K562 (cell line): Measurements from ENCODE around the gene HYAL4. TPM values are rescaled to one million over a fixed set of nuclear protein-coding genes. Genes with fewer than 3 reads are reported as not detected.

Experiments used
- CEBPG ChIP-seq, 3 experiments: fragments of 200-800 bp in 1 of 3; sonication (Bioruptor generic) in 1 of 3; sonication (generic) in 1 of 3; formaldehyde crosslinking in 1 of 3; IDR thresholded peaks in 2 of 3; conservative IDR thresholded peaks in 1 of 3; 2 replicates each; pipeline versions ENCODE4 v1.6.1 to v1.8.0; 2016 to 2022; ENCODE audit warnings: missing compliant biosample characterization in 2 of 3, missing genetic modification characterization in 2 of 3, mild to moderate bottlenecking in 1 of 3, missing genetic modification reagents in 1 of 3
- DDX20 ChIP-seq: fragments of 450-650 bp; IDR thresholded peaks from 2 replicates; pipeline ENCODE4 v1.6.1; 2016; ENCODE audit warnings: missing genetic modification characterization, low read depth, mild to moderate bottlenecking, missing compliant biosample characterization, moderate library complexity
- MAFK ChIP-seq: IDR thresholded peaks from 2 replicates; pipeline ENCODE4 v1.6.1; 2011; ENCODE audit warnings: low read length, improper control_type of control experiment
- PBX2 ChIP-seq, 2 experiments: IDR thresholded peaks in 1 of 2; conservative IDR thresholded peaks in 1 of 2; 2 replicates each; pipeline ENCODE4 v1.6.1; 2016; ENCODE audit warnings: low read depth in 2 of 2, mild to moderate bottlenecking in 1 of 2, missing compliant biosample characterization in 1 of 2, missing genetic modification characterization in 1 of 2, moderate library complexity in 1 of 2
- RAD21 ChIP-seq, 2 experiments: fragments of 250-450 bp in 1 of 2; fragments of 450-650 bp in 1 of 2; sonication (Bioruptor Pico) in 1 of 2; formaldehyde crosslinking in 1 of 2; IDR thresholded peaks in 1 of 2; conservative IDR thresholded peaks in 1 of 2; 2 replicates each; pipeline versions ENCODE4 v1.4.0 to v1.8.0; 2020 to 2022; ENCODE audit warnings: mild to moderate bottlenecking in 2 of 2, moderate library complexity in 1 of 2
- SMARCA4 ChIP-seq: fragments of 450-650 bp; IDR thresholded peaks from 2 replicates; pipeline ENCODE4 v1.6.1; 2016
- ZNF143 ChIP-seq: sonication (generic); formaldehyde crosslinking; IDR thresholded peaks from 2 replicates; pipeline ENCODE4 v1.9.0; 2022; ENCODE audit warnings: mild to moderate bottlenecking, missing genetic modification reagents
- ZNF316 ChIP-seq: fragments of 450-650 bp; IDR thresholded peaks from 2 replicates; pipeline ENCODE4 v1.6.1; 2016
- polyA plus RNA-seq, 8 experiments: library from polyadenylated mRNA; depleted of rRNA in 4 of 8; stranded (reverse) in 5 of 8; unstranded in 3 of 8; fragments of >200 nt; fragmentation: Nextera tagmentation in 2 of 8; fragmentation: Illumina TruSeq in 1 of 8; extraction: Ambion mirVana in 2 of 8; extraction: Trizol in 1 of 8; gene quantifications; 2 replicates each; pipeline versions ENCODE4 v1.2.1 to v1.2.3, GENCODE V29; 2011 to 2014; ENCODE audit warnings: inconsistent platforms in 1 of 8, missing spikeins in 1 of 8
- total RNA-seq, 7 experiments: library from RNA; depleted of rRNA in 6 of 7; stranded (reverse); fragments of >200 nt in 6 of 7; fragmentation: Illumina TruSeq in 2 of 7; extraction: Trizol in 2 of 7; gene quantifications; 2 replicates each; pipeline versions ENCODE4 v1.2.1 to v1.2.3, GENCODE V29; 2011 to 2021; ENCODE audit warnings: low replicate concordance in 1 of 7
- TF ChIP-seq, protein P1 (sequence below), 2 experiments: fragments of 450-650 bp; formaldehyde crosslinking in 1 of 2; IDR thresholded peaks; 2 replicates each; pipeline versions ENCODE4 v1.4.0 to v1.6.1; 2014 to 2020; ENCODE audit warnings: mild to moderate bottlenecking in 2 of 2, borderline replicate concordance in 1 of 2, low read depth in 1 of 2
- TF ChIP-seq, protein P2 (sequence below): fragments of 150-350 bp; IDR thresholded peaks from 2 replicates; pipeline ENCODE4 v1.6.1; 2014; ENCODE audit warnings: low read depth, mild to moderate bottlenecking, low read length, borderline replicate concordance

Gene HYAL4
- total and polyA plus RNA-seq, 9 of the 15 experiments (the other 6 are each of a cell fraction or from before 2014, with no cell fraction given): not detected

GRCh38 chr7:123797673-123798531 lies 47.1 kb upstream of the HYAL4 start (continued):
- TF ChIP-seq RAD21 (CRISPR knock-in tag; conservative IDR thresholded peaks at IDR 0.05 in 1 of 2, IDR thresholded peaks at IDR 0.05 in 1 of 2): peak; percentile 87 to 91
- no peak for TF ChIP-seq DDX20 (tag)
- TF ChIP-seq MAFK: peak; percentile 49; the same call in 1 of the 2 replicates
- TF ChIP-seq ZNF143 (CRISPR knock-in tag): no peak
- TF ChIP-seq CEBPG (CRISPR knock-in tag; IDR thresholded peaks at IDR 0.05): no peak
- peak; percentile 76 to 88 for TF ChIP-seq CEBPG (tag; conservative IDR thresholded peaks at IDR 0.05 in 1 of 2, IDR thresholded peaks at IDR 0.05 in 1 of 2)
- TF ChIP-seq, protein P1, sequence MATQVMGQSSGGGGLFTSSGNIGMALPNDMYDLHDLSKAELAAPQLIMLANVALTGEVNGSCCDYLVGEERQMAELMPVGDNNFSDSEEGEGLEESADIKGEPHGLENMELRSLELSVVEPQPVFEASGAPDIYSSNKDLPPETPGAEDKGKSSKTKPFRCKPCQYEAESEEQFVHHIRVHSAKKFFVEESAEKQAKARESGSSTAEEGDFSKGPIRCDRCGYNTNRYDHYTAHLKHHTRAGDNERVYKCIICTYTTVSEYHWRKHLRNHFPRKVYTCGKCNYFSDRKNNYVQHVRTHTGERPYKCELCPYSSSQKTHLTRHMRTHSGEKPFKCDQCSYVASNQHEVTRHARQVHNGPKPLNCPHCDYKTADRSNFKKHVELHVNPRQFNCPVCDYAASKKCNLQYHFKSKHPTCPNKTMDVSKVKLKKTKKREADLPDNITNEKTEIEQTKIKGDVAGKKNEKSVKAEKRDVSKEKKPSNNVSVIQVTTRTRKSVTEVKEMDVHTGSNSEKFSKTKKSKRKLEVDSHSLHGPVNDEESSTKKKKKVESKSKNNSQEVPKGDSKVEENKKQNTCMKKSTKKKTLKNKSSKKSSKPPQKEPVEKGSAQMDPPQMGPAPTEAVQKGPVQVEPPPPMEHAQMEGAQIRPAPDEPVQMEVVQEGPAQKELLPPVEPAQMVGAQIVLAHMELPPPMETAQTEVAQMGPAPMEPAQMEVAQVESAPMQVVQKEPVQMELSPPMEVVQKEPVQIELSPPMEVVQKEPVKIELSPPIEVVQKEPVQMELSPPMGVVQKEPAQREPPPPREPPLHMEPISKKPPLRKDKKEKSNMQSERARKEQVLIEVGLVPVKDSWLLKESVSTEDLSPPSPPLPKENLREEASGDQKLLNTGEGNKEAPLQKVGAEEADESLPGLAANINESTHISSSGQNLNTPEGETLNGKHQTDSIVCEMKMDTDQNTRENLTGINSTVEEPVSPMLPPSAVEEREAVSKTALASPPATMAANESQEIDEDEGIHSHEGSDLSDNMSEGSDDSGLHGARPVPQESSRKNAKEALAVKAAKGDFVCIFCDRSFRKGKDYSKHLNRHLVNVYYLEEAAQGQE (IDR thresholded peaks at IDR 0.05; ENCODE audit: borderline replicate concordance): peak; percentile 63; the same call in 1 of the 2 replicates
- TF ChIP-seq, protein P1 (CRISPR knock-in tag; IDR thresholded peaks at IDR 0.05; ENCODE audit: low read depth): no peak
- TF ChIP-seq, protein P2, sequence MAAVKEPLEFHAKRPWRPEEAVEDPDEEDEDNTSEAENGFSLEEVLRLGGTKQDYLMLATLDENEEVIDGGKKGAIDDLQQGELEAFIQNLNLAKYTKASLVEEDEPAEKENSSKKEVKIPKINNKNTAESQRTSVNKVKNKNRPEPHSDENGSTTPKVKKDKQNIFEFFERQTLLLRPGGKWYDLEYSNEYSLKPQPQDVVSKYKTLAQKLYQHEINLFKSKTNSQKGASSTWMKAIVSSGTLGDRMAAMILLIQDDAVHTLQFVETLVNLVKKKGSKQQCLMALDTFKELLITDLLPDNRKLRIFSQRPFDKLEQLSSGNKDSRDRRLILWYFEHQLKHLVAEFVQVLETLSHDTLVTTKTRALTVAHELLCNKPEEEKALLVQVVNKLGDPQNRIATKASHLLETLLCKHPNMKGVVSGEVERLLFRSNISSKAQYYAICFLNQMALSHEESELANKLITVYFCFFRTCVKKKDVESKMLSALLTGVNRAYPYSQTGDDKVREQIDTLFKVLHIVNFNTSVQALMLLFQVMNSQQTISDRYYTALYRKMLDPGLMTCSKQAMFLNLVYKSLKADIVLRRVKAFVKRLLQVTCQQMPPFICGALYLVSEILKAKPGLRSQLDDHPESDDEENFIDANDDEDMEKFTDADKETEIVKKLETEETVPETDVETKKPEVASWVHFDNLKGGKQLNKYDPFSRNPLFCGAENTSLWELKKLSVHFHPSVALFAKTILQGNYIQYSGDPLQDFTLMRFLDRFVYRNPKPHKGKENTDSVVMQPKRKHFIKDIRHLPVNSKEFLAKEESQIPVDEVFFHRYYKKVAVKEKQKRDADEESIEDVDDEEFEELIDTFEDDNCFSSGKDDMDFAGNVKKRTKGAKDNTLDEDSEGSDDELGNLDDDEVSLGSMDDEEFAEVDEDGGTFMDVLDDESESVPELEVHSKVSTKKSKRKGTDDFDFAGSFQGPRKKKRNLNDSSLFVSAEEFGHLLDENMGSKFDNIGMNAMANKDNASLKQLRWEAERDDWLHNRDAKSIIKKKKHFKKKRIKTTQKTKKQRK: no peak
- TF ChIP-seq PBX2 (CRISPR knock-in tag; IDR thresholded peaks at IDR 0.05; ENCODE audit: low read depth): no peak
- peak; percentile 88 for TF ChIP-seq PBX2 (tag; conservative IDR thresholded peaks at IDR 0.05; ENCODE audit: low read depth)
- TF ChIP-seq ZNF316: peak; percentile 79; the same call in 1 of the 2 replicates
- 0 out of 2 replicates have a peak, but pooled peaks have one; percentile 18 for TF ChIP-seq SMARCA4
